ENCODE results near the gene CYTH2. TPM values are rescaled to one million over a fixed set of nuclear protein-coding genes. Genes with fewer than 3 reads are reported as not detected.

The CYTH2 gene
- total and polyA plus RNA-seq, 7 donors: 21.8 to 45.2 (median 36.6) TPM

GRCh38 chr19:48455171-48455907, 13.8 kb upstream of the CYTH2 start, which contains the start of gene KCNJ14:
Gene KCNJ14 (plus strand): TSS chr19:48455574. CDS start chr19:48461725, 6,151 bp downstream.
- ATAC-seq: peak in 3 of 4 donors; percentile 30 to 37 (median 34)
- no peak for DNase-seq
- no peaks in the 10 kb centered on the region for H3K27me3 ChIP-seq (ENCODE audit: insufficient read depth in 3 of 3, low read length in 2 of 3)
- no peaks in the 10 kb centered on the region for H3K9me3 ChIP-seq
- intact Hi-C loops (cut with DNase I): no loop called here
- H3K36me3 ChIP-seq (ENCODE audit: insufficient read depth in 1 of 2, low read depth in 1 of 2): peaks cover 8 to 52% of the 10 kb centered on the region in 2 donors
- H3K4me3 ChIP-seq: no peak within 1 kb of the TSS
- H3K4me1 ChIP-seq: peaks cover 16% of the 10 kb centered on the region
- H3K27ac ChIP-seq: no peak within 1 kb of the TSS
- WGBS, 3 donors: 52 to 55% (median 54%) methylated on average over 16 of the region's 16 CpGs
- TF ChIP-seq CTCF (IDR thresholded peaks at IDR 0.05): no peak

DNA sequence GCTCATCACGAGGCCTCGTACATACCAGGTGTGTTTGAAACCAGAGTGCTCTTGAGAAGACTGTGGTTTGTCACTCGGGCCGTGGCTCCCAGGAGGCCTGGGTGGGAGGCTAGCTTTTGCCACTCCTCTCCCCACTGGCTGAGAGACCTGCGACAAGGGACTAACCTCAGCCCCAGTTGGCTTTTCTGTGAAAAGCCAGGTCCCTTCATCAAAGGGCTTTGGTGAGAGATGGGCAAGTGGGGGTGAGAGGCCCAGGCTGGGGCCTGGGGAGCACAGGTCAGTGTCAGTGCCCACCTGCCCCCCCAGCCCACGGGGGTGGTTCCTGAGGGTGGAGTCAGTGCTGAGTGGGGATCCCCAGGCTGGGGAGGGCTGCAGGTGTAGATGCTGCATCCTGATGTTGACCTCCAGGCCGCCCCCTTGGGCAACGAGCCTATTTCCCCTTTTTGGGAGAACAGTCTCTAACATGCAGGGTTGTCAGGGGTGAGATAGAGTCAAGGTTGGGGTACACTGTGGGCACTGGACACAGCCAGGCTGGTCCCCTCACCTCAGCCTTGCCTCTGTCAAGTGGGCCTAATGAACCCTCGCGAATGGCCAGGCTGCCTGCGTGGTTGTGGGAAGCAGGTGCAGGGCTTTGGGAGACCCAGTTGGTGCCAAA, 13.1 kb upstream of the CYTH2 start:
- no peak overlapping the region for H3K4me3 ChIP-seq
- H3K27me3 ChIP-seq (ENCODE audit: insufficient read depth in 3 of 3, low read length in 2 of 3): no peaks in the 10 kb centered on the region
- H3K36me3 ChIP-seq (ENCODE audit: insufficient read depth in 1 of 2, low read depth in 1 of 2): peaks cover 4 to 46% of the 10 kb centered on the region in 2 donors
- H3K27ac ChIP-seq: no peak overlapping the region
- intact Hi-C loops (cut with DNase I): no loop called here
- DNase-seq (no peak), ATAC-seq (peak in 1 of 4 donors; percentile 4)
- no peaks in the 10 kb centered on the region for H3K9me3 ChIP-seq
- H3K4me1 ChIP-seq: peaks cover 16% of the 10 kb centered on the region
- WGBS, 3 donors: 77 to 84% (median 80%) methylated on average over 11 of the region's 11 CpGs
- no peak for TF ChIP-seq CTCF (IDR thresholded peaks at IDR 0.05)

DNA sequence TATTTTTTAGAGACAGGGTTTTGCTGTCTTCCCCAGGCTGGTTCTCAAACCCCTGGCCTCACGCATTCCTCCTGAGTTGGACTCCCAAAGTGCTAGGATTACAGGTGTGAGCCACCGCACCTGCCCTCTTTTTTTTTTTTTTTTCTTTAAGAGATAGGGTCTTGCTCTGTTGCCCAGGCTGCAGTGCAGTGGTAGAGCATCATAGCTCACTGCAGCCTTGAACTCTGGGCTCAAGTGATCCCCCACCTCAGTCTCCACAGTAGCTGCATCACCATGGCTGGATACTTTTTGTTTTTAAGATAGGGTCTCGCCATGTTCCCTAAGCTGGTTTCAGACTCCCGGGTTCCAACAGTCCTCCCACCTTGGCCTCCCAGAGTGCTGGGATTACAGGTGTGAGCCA, 12.3 kb upstream of the CYTH2 start:
- no peaks in the 10 kb centered on the region for H3K9me3 ChIP-seq
- no peak overlapping the region for H3K4me3 ChIP-seq
- H3K27ac ChIP-seq: no peak overlapping the region
- peaks cover 0 to 37% of the 10 kb centered on the region in 2 donors for H3K36me3 ChIP-seq (ENCODE audit: insufficient read depth in 1 of 2, low read depth in 1 of 2)
- ATAC-seq: no peak
- no peaks in the 10 kb centered on the region for H3K27me3 ChIP-seq (ENCODE audit: insufficient read depth in 3 of 3, low read length in 2 of 3)
- TF ChIP-seq CTCF (IDR thresholded peaks at IDR 0.05): no peak
- H3K4me1 ChIP-seq: peaks cover 16% of the 10 kb centered on the region
- WGBS, 3 donors: 94 to 96% (median 94%) methylated on average over 4 of the region's 4 CpGs
- DNase-seq: no peak
- intact Hi-C loops (cut with DNase I): no loop called here

- no peak for DNase-seq
- no peak overlapping the region for H3K27ac ChIP-seq
- TF ChIP-seq CTCF (IDR thresholded peaks at IDR 0.05): no peak
- H3K4me1 ChIP-seq: peaks cover 6% of the 10 kb centered on the region
- no peak overlapping the region for H3K4me3 ChIP-seq
- WGBS, 3 donors: 82 to 89% (median 89%) methylated on average over 2 of the region's 2 CpGs
- intact Hi-C loops (cut with DNase I): no loop called here
- H3K36me3 ChIP-seq (ENCODE audit: insufficient read depth in 1 of 2, low read depth in 1 of 2): peaks cover 0 to 26% of the 10 kb centered on the region in 2 donors
- H3K27me3 ChIP-seq (ENCODE audit: insufficient read depth in 3 of 3, low read length in 2 of 3): no peaks in the 10 kb centered on the region
- H3K9me3 ChIP-seq: no peaks in the 10 kb centered on the region
- ATAC-seq: no peak
These were observed 11.2 kb upstream of the CYTH2 start for GRCh38 chr19:48458016-48458415.
